Endothelial cell of umbilical vein (primary cell): Measurements from ENCODE around the gene UPF1. TPM values are rescaled to one million over a fixed set of nuclear protein-coding genes. Genes with fewer than 3 reads are reported as not detected.
"Not testable (repeated sequence)": the region's sequence is repeated elsewhere in the genome, so short reads cannot be mapped to it uniquely, and the experiment has no call there.

ENCODE experiments used
- BruUV-seq: library from RNA; stranded (reverse); fragments of 400-500 nt; replicated peaks from 2 replicates; lab custom pipeline; 2021; lab: Mats Ljungman, UMichigan
- CTCF ChIA-PET: fragments of 300-600, 350-600 bp; sonication (Branson Sonifier 250); formaldehyde crosslinking; loops from one replicate; lab custom pipeline; 2021; ENCODE audit warnings: antibody characterized with exemption, inconsistent platforms; lab: Charles Lee
- POLR2A ChIA-PET: fragments of 300-600, 350-600 bp; sonication (Branson Sonifier 250); formaldehyde crosslinking; loops from one replicate; lab custom pipeline; 2021; ENCODE audit warnings: antibody characterized with exemption, inconsistent platforms; lab: Charles Lee
- DNase-seq: peaks from one replicate; pipeline ENCODE4 v3.0.0-alpha.2; 2011; ENCODE audit warnings: low read depth, low spot score
- FAIRE-seq: peaks from 2 replicates; lab custom pipeline; 2011; peaks lifted over from hg19 to GRCh38; lab: Jason Lieb, UNC
- H2AFZ ChIP-seq: 2 replicates; pipeline ENCODE4 v1.6.0; 2012; ENCODE audit warnings: low read depth, low read length, control low read depth, inconsistent platforms
- H3K27ac ChIP-seq: 2 replicates; pipeline ENCODE4 v1.5.1; 2011; ENCODE audit warnings: low read depth, mild to moderate bottlenecking, control low read depth, low read length, moderate library complexity; ENCODE audit not compliant: insufficient read depth
- H3K27me3 ChIP-seq, 2 experiments: 2 replicates each; pipeline versions ENCODE4 v1.6.0 to v1.6.1; 2011; ENCODE audit warnings: low read length in 2 of 2, mixed read lengths in 1 of 2; ENCODE audit not compliant: control insufficient read depth in 2 of 2, insufficient read depth in 2 of 2
- H3K36me3 ChIP-seq, 2 experiments: 2 replicates in 1 of 2; 3 replicates in 1 of 2; pipeline ENCODE4 v1.5.1; 2011; ENCODE audit warnings: low read length in 2 of 2, mild to moderate bottlenecking in 1 of 2, moderate library complexity in 1 of 2; ENCODE audit not compliant: control insufficient read depth in 2 of 2, insufficient read depth in 2 of 2; ENCODE audit errors: extremely low read depth in 1 of 2
- H3K4me1 ChIP-seq: 3 replicates; pipeline ENCODE4 v1.5.1; 2011; ENCODE audit warnings: mild to moderate bottlenecking, low read length; ENCODE audit not compliant: control insufficient read depth, insufficient read depth; ENCODE audit errors: extremely low read depth
- H3K4me2 ChIP-seq: 2 replicates; pipeline ENCODE4 v1.6.1; 2011; ENCODE audit warnings: low read length, control low read depth, mixed read lengths; ENCODE audit not compliant: insufficient read depth
- H3K4me3 ChIP-seq, 3 experiments: fragments of 200-600 bp in 1 of 3; sonication (generic), shearing (Covaris generic) in 1 of 3; replicated peaks in 1 of 3; 2 replicates each; pipeline ENCODE4 v1.5.1; 2011 to 2016; ENCODE audit warnings: control low read depth in 3 of 3, low read length in 3 of 3, mild to moderate bottlenecking in 2 of 3, inconsistent platforms in 1 of 3, low read depth in 1 of 3, moderate library complexity in 1 of 3; ENCODE audit not compliant: insufficient read depth in 1 of 3
- H3K79me2 ChIP-seq: 2 replicates; pipeline ENCODE4 v1.6.0; 2012; ENCODE audit warnings: low read length, inconsistent platforms; ENCODE audit not compliant: control insufficient read depth, insufficient read depth
- H3K9ac ChIP-seq: replicated peaks from 2 replicates; pipeline ENCODE3; 2011; ENCODE audit warnings: low read length, control low read depth; ENCODE audit not compliant: insufficient read depth; ENCODE audit errors: extremely low read depth
- H3K9me1 ChIP-seq: replicated peaks from 3 replicates; pipeline ENCODE4 v1.6.0; 2011; ENCODE audit warnings: mild to moderate bottlenecking, low read length; ENCODE audit not compliant: control insufficient read depth, insufficient read depth; ENCODE audit errors: extremely low read depth
- H3K9me3 ChIP-seq: replicated peaks from 2 replicates; pipeline ENCODE4 v1.5.1; 2012; ENCODE audit warnings: low read length, inconsistent platforms; ENCODE audit not compliant: control insufficient read depth, insufficient read depth
- H4K20me1 ChIP-seq: replicated peaks from 2 replicates; pipeline ENCODE3; 2011; ENCODE audit warnings: mild to moderate bottlenecking, low read length; ENCODE audit not compliant: control insufficient read depth, insufficient read depth; ENCODE audit errors: extremely low read depth
- EZH2 ChIP-seq: IDR thresholded peaks from 2 replicates; pipeline ENCODE4 v1.6.1; 2012; ENCODE audit warnings: borderline replicate concordance, low read depth, mild to moderate bottlenecking, moderate library complexity, low read length, inconsistent platforms; ENCODE audit not compliant: severe bottlenecking
- FOS ChIP-seq: IDR thresholded peaks from 2 replicates; pipeline ENCODE4 v1.6.1; 2011; ENCODE audit warnings: mild to moderate bottlenecking, low read length, moderate library complexity, borderline replicate concordance; ENCODE audit not compliant: insufficient read depth
- GATA2 ChIP-seq: IDR thresholded peaks from 2 replicates; pipeline ENCODE4 v1.7.0; 2011; ENCODE audit warnings: low read depth, mild to moderate bottlenecking, moderate library complexity, mixed read lengths, low read length; ENCODE audit not compliant: insufficient read length, insufficient read depth
- JUN ChIP-seq: IDR thresholded peaks from 2 replicates; pipeline ENCODE4 v1.6.1; 2011; ENCODE audit warnings: borderline replicate concordance, low read depth; ENCODE audit not compliant: insufficient read length, insufficient read depth
- MYC ChIP-seq: IDR thresholded peaks from one replicate; pipeline ENCODE4 v1.6.1; 2011; ENCODE audit warnings: mild to moderate bottlenecking, low read depth, low read length
- POLR2A ChIP-seq: IDR thresholded peaks from 2 replicates; pipeline ENCODE4 v1.6.1; 2012; ENCODE audit warnings: low read depth, mild to moderate bottlenecking, control low read depth, low read length
- POLR2AphosphoS5 ChIP-seq: IDR thresholded peaks from 2 replicates; pipeline ENCODE4 v1.6.1; 2012; ENCODE audit warnings: low read depth, mild to moderate bottlenecking, control low read depth, low read length, moderate library complexity; ENCODE audit not compliant: insufficient read depth
- dilution Hi-C: fragments of 300-500 bp; cut with MboI; formaldehyde crosslinking; loops from one replicate; pipeline ENCODE4 v1.15.0; 2019; ENCODE audit warnings: low sequenced_read_pairs; ENCODE audit not compliant: extremely low pct_ligation_motif_present
- intact Hi-C: fragments of 100-400 bp; cut with micrococcal nuclease; formaldehyde crosslinking; loops from one replicate; pipeline ENCODE4 v1.10.0; 2022
- polyA plus RNA-seq, 4 experiments: library from polyadenylated mRNA; depleted of rRNA in 3 of 4; stranded (reverse) in 3 of 4; unstranded in 1 of 4; fragments of >200 nt; gene quantifications; 2 replicates each; pipeline versions ENCODE4 v1.2.1 to v1.2.3, GENCODE V29; 2011 to 2012; ENCODE audit warnings: missing spikeins in 1 of 4
- total RNA-seq: library from RNA; stranded (reverse); gene quantifications from 2 replicates; pipeline ENCODE4 v1.2.3, GENCODE V29; 2021
- TF ChIP-seq, protein P1 (sequence below), 2 donors: IDR thresholded peaks; 1 replicate in 1 of 2; 2 replicates in 1 of 2; pipeline ENCODE4 v1.5.1; 2011; ENCODE audit warnings: low read length in 2 of 2, mild to moderate bottlenecking in 2 of 2, moderate library complexity in 2 of 2, control low read depth in 1 of 2, inconsistent platforms in 1 of 2, low read depth in 1 of 2; ENCODE audit not compliant: insufficient read depth in 1 of 2; ENCODE audit errors: extremely low read depth in 1 of 2
- TF ChIP-seq, protein P2 (sequence below): IDR thresholded peaks from 2 replicates; pipeline ENCODE4 v1.6.1; 2011; ENCODE audit not compliant: insufficient read depth, insufficient read length

UPF1 gene
- total and polyA plus RNA-seq, 2 donors (not counting 3 experiments of a cell fraction or from before 2014, with no cell fraction given): 65.9 to 68.2 TPM

DNA sequence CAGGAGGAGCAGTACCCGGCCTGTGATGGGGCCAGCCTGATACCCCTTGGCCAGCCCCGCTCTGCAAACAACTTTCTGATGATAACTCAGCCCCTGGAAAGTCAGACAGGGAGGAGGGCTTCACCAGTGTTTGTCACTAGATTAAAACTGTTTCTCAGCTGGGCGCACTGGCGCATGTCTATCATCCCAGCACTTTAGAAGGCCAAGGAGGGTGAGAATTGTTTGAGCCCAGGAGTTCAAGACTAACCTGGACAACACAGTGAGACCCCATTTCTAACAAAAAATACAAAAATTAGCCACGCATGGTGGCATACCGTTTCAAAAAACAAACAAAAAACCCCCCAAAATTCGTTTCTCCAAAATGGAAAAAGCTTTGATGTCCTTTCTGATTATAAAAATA lies 69.7 kb downstream of the UPF1 start:
- Histone ChIP-seq H3K9me1 (no peaks in the 10 kb centered on the region), H3K4me3 (no peak overlapping the region), H3K36me3 (peaks cover 0 to 35% of the 10 kb centered on the region in 2 experiments), H3K79me2 (no peaks in the 10 kb centered on the region), H4K20me1 (no peaks in the 10 kb centered on the region), H3K4me1 (no peaks in the 10 kb centered on the region), H2AFZ (no peak overlapping the region), H3K4me2 (no peak overlapping the region), H3K27ac (no peak overlapping the region), H3K9ac (no peak overlapping the region), H3K27me3 (no peaks in the 10 kb centered on the region), H3K9me3 (no peaks in the 10 kb centered on the region)
- dilution Hi-C loops: no loop called here
- TF ChIP-seq POLR2AphosphoS5 (no peak), GATA2 (no peak), MYC (no peak), FOS (no peak), POLR2A (no peak), EZH2 (no peak), JUN (no peak)
- TF ChIP-seq, protein P1, sequence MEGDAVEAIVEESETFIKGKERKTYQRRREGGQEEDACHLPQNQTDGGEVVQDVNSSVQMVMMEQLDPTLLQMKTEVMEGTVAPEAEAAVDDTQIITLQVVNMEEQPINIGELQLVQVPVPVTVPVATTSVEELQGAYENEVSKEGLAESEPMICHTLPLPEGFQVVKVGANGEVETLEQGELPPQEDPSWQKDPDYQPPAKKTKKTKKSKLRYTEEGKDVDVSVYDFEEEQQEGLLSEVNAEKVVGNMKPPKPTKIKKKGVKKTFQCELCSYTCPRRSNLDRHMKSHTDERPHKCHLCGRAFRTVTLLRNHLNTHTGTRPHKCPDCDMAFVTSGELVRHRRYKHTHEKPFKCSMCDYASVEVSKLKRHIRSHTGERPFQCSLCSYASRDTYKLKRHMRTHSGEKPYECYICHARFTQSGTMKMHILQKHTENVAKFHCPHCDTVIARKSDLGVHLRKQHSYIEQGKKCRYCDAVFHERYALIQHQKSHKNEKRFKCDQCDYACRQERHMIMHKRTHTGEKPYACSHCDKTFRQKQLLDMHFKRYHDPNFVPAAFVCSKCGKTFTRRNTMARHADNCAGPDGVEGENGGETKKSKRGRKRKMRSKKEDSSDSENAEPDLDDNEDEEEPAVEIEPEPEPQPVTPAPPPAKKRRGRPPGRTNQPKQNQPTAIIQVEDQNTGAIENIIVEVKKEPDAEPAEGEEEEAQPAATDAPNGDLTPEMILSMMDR (IDR thresholded peaks at IDR 0.05; ENCODE audit: extremely low read depth in 1 of 2, insufficient read depth in 1 of 2, low read depth in 1 of 2, low read length in 2 of 2): no peak
- TF ChIP-seq, protein P2, sequence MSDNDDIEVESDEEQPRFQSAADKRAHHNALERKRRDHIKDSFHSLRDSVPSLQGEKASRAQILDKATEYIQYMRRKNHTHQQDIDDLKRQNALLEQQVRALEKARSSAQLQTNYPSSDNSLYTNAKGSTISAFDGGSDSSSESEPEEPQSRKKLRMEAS: no peak
- ChIA-PET POLR2A (no interaction called here), CTCF (no interaction called here)
- intact Hi-C loops: no loop called here
- BruUV-seq: no TSS peak
- DNase-seq (no peak), FAIRE-seq (no peak)

DNA sequence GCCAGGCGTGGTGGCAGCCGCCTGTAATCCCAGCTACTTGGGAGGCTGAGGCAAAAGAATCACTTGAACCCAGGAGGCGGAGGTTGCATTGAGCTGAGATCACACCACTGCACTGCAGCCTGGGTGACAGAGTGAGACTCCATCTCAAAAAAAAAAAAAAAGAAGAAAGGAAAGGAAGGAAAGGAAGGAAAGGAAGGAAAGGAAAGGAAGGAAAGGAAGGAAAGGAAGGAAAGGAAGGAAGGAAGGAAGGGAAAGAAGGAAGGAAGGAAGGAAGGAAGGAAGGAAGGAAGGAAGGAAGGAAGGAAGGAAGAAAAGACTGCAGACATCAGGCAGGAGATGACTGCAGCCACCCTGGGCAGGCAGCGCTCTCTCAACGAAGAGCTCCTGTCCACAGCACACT lies 70.8 kb downstream of the UPF1 start:
- POLR2A ChIA-PET: interaction anchor here (0.7 kb wide), 1 partner anchor 42 kb away, joined by 3 read pairs; no protein-coding TSS in a partner anchor
- BruUV-seq, H3K4me2 ChIP-seq, H4K20me1 ChIP-seq, H3K27ac ChIP-seq, FAIRE-seq, H3K79me2 ChIP-seq, intact Hi-C loops, H3K9me3 ChIP-seq, H3K9me1 ChIP-seq, H3K4me1 ChIP-seq, CTCF ChIA-PET, H3K9ac ChIP-seq, H3K27me3 ChIP-seq, H2AFZ ChIP-seq, dilution Hi-C loops, H3K4me3 ChIP-seq, DNase-seq: not testable (repeated sequence)
- H3K36me3 ChIP-seq: peaks cover under 1 to 42% of the 10 kb centered on the region in 2 experiments
